ENCODE data around the gene UBAP1. TPM values are rescaled to one million over a fixed set of nuclear protein-coding genes. Genes with fewer than 3 reads are reported as not detected.
"Not testable (repeated sequence)": the region's sequence is repeated elsewhere in the genome, so short reads cannot be mapped to it uniquely, and the experiment has no call there.

The UBAP1 gene
- total RNA-seq, 1 donor from 2014 or later, result 32.5 TPM

DNA sequence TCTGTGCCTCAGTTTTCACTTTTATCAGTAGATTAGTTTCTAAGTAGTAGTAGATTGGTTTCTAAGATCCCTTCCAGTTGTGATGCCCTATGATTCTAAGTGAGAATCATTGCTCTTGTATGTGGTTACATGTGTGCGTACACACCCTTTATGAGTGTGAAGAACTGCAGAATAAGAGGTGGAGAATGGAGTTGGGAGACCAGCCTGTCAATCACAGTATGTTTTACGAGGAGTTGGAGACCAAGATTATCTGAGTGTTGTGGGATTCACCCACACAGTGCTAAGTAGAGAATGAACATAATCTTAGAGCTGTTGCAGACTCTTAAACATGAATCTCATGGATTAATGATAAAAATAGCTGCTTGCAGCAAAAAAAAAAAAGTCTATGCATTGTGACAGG, 112.6 kb downstream of the UBAP1 start:
- H3K36me3 Mint-ChIP-seq (ENCODE audit: low read depth, unreplicated experiment), result peaks cover 4% of the 10 kb centered on the region
- TF ChIP-seq, protein P1, sequence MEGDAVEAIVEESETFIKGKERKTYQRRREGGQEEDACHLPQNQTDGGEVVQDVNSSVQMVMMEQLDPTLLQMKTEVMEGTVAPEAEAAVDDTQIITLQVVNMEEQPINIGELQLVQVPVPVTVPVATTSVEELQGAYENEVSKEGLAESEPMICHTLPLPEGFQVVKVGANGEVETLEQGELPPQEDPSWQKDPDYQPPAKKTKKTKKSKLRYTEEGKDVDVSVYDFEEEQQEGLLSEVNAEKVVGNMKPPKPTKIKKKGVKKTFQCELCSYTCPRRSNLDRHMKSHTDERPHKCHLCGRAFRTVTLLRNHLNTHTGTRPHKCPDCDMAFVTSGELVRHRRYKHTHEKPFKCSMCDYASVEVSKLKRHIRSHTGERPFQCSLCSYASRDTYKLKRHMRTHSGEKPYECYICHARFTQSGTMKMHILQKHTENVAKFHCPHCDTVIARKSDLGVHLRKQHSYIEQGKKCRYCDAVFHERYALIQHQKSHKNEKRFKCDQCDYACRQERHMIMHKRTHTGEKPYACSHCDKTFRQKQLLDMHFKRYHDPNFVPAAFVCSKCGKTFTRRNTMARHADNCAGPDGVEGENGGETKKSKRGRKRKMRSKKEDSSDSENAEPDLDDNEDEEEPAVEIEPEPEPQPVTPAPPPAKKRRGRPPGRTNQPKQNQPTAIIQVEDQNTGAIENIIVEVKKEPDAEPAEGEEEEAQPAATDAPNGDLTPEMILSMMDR (IDR thresholded peaks at IDR 0.05; ENCODE audit: unreplicated experiment), result no peak
- DNase-seq (ENCODE audit: low spot score), result no peak
- H3K27ac Mint-ChIP-seq (ENCODE audit: unreplicated experiment), result no peak overlapping the region
- no peak overlapping the region for H3K4me3 Mint-ChIP-seq (ENCODE audit: unreplicated experiment)
- peaks cover 3% of the 10 kb centered on the region for H3K4me1 Mint-ChIP-seq (ENCODE audit: unreplicated experiment)
- no peaks in the 10 kb centered on the region for H3K27me3 Mint-ChIP-seq (ENCODE audit: unreplicated experiment)
- H3K9me3 Mint-ChIP-seq (ENCODE audit: unreplicated experiment), result no peaks in the 10 kb centered on the region

DNA sequence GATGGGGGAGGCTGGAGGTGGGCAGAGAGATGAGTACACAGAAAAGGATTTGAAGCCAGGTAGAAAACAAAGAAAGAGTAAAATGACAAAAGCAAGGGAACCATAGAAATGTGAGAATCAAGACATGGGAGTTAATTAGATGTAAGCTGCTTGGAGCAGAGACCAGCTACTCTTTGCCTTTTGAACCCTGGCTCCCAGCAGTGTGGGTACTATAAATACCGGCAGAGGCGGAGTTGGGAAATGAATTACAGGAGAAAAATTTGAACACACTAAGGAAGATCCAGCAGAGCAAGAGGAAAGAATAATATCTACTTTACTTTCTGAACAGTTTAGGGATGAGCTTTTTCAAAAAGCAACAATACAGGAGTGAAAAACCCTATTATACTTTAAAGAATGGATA, 113.7 kb downstream of the UBAP1 start:
- no peak overlapping the region for H3K27ac Mint-ChIP-seq (ENCODE audit: unreplicated experiment)
- no peaks in the 10 kb centered on the region for H3K27me3 Mint-ChIP-seq (ENCODE audit: unreplicated experiment)
- peaks cover 3% of the 10 kb centered on the region for H3K4me1 Mint-ChIP-seq (ENCODE audit: unreplicated experiment)
- no peak for DNase-seq (ENCODE audit: low spot score)
- no peaks in the 10 kb centered on the region for H3K9me3 Mint-ChIP-seq (ENCODE audit: unreplicated experiment)
- H3K36me3 Mint-ChIP-seq (ENCODE audit: low read depth, unreplicated experiment), result peaks cover 4% of the 10 kb centered on the region
- TF ChIP-seq, protein P1 (IDR thresholded peaks at IDR 0.05; ENCODE audit: unreplicated experiment), result no peak
- no peak overlapping the region for H3K4me3 Mint-ChIP-seq (ENCODE audit: unreplicated experiment)

DNA sequence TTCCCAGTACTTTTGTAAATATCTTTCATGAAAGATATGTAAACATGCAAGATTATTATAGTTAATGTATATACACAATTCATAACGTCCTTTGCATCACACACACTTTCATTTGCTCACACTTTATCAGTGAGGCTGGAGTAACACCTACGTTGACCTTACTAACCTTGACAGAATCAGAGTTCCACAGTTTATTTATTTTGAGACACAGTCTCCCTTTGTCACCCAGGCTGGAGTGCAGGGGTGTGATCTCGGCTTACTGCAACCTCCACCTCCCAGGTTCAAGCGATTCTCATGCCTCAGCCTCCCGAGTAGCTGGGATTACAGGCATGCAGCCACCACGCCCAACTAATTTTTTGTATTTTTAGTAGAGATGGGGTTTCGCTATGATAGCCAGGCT, 122.2 kb downstream of the UBAP1 start:
- H3K4me1 Mint-ChIP-seq (ENCODE audit: unreplicated experiment); H3K4me3 Mint-ChIP-seq (ENCODE audit: unreplicated experiment); H3K27me3 Mint-ChIP-seq (ENCODE audit: unreplicated experiment); H3K36me3 Mint-ChIP-seq (ENCODE audit: low read depth, unreplicated experiment); H3K9me3 Mint-ChIP-seq (ENCODE audit: unreplicated experiment); H3K27ac Mint-ChIP-seq (ENCODE audit: unreplicated experiment); DNase-seq (ENCODE audit: low spot score): not testable (repeated sequence)

Other genes with a start within 250 kb of the UBAP1 start
- 87.7 TPM for gene UBAP2, start 130.2 kb upstream of the UBAP1 start, total RNA-seq (ENCODE audit: unreplicated experiment)
- 47.3 TPM for gene DCAF12, start 52.3 kb upstream of the UBAP1 start, total RNA-seq (ENCODE audit: unreplicated experiment)
- gene KIF24, start 150.2 kb downstream of the UBAP1 start, total RNA-seq (ENCODE audit: unreplicated experiment), result 2.2 TPM
- gene NUDT2, start 150.5 kb downstream of the UBAP1 start, total RNA-seq (ENCODE audit: unreplicated experiment), result 16.8 TPM
- 77.0 TPM for gene MYORG, start 197.9 kb downstream of the UBAP1 start, total RNA-seq (ENCODE audit: unreplicated experiment)